ENCODE measurements around the gene SLC48A1. TPM values are rescaled to one million over a fixed set of nuclear protein-coding genes. Genes with fewer than 3 reads are reported as not detected.
"Not testable (repeated sequence)": the region's sequence is repeated elsewhere in the genome, so short reads cannot be mapped to it uniquely, and the experiment has no call there.

The SLC48A1 gene
- total RNA-seq, 1 experiment from 2014 or later: 4.6 TPM

GRCh38 chr12:47811581-47812484 is 38.8 kb downstream of the SLC48A1 start:
- peak; percentile 72 for DNase-seq (ENCODE audit: low read depth)

- peak; percentile 94 for DNase-seq (ENCODE audit: low read depth)
Measured at GRCh38 chr12:47812797-47813510, 39.9 kb downstream of the SLC48A1 start.

GRCh38 chr12:47813511-47814196 is 40.6 kb downstream of the SLC48A1 start:
- DNase-seq (ENCODE audit: low read depth): peak; percentile 62

GRCh38 chr12:47814539-47815170 is 41.6 kb downstream of the SLC48A1 start:
- DNase-seq (ENCODE audit: low read depth): no peak

- not testable (repeated sequence) for DNase-seq (ENCODE audit: low read depth)
Measured at GRCh38 chr12:47815447-47815846, 42.4 kb downstream of the SLC48A1 start.

- no peak for DNase-seq (ENCODE audit: low read depth)
Measured at GRCh38 chr12:47816403-47817271, 43.6 kb downstream of the SLC48A1 start.

- DNase-seq (ENCODE audit: low read depth): no peak
Measured at GRCh38 chr12:47817272-47818006, 44.4 kb downstream of the SLC48A1 start.

GRCh38 chr12:47818007-47818376 is 45.0 kb downstream of the SLC48A1 start:
- DNase-seq (ENCODE audit: low read depth): no peak

GRCh38 chr12:47818467-47819137 is 45.6 kb downstream of the SLC48A1 start:
- DNase-seq (ENCODE audit: low read depth): no peak

- peak; percentile 49 for DNase-seq (ENCODE audit: low read depth)
Measured at GRCh38 chr12:47819138-47819895, 46.3 kb downstream of the SLC48A1 start.

- peak; percentile 92 for DNase-seq (ENCODE audit: low read depth)
Measured at GRCh38 chr12:47819896-47820630, 47.0 kb downstream of the SLC48A1 start, which contains the start of gene HDAC7. HDAC7 (minus strand) TSS chr12:47819903; CDS start chr12:47819785, 118 bp downstream.

GRCh38 chr12:47820631-47821345 is 47.8 kb downstream of the SLC48A1 start:
- peak; percentile 97 for DNase-seq (ENCODE audit: low read depth)

- peak; percentile 59 for DNase-seq (ENCODE audit: low read depth)
Measured at GRCh38 chr12:47821346-47821706, 48.3 kb downstream of the SLC48A1 start.

GRCh38 chr12:47822401-47822800 is 49.4 kb downstream of the SLC48A1 start:
- no peak for DNase-seq (ENCODE audit: low read depth)

GRCh38 chr12:47822863-47823262 is 49.8 kb downstream of the SLC48A1 start:
- no peak for DNase-seq (ENCODE audit: low read depth)

GRCh38 chr12:47823422-47824086 is 50.5 kb downstream of the SLC48A1 start:
- no peak for DNase-seq (ENCODE audit: low read depth)

GRCh38 chr12:47824198-47824597 is 51.2 kb downstream of the SLC48A1 start:
- DNase-seq (ENCODE audit: low read depth): no peak
